Tibial artery (tissue), 4 donors: ENCODE measurements around the gene NELFA.
"Not testable (repeated sequence)": the region's sequence is repeated elsewhere in the genome, so short reads cannot be mapped to it uniquely, and the experiment has no call there.

Experiments
- DNase-seq, 2 donors: peaks; one replicate each; pipeline ENCODE4 v3.0.0-alpha.2; 2019
- H3K27ac ChIP-seq, 2 donors: fragments of 200-600 bp; sonication (generic) in 1 of 2; 1 replicate in 1 of 2; 2 replicates in 1 of 2; pipeline ENCODE4 v1.5.1; 2018 to 2019; ENCODE audit warnings: mild to moderate bottlenecking in 1 of 2
- H3K27me3 ChIP-seq, 2 donors: fragments of 200-600 bp; sonication (generic) in 1 of 2; one replicate each; pipeline versions ENCODE4 v1.5.1 to v1.6.0; 2016 to 2019
- H3K36me3 ChIP-seq, 3 donors: fragments of 200-600 bp; sonication (generic) in 2 of 3; one replicate each; pipeline ENCODE4 v1.5.1; 2016 to 2019; ENCODE audit warnings: mild to moderate bottlenecking in 2 of 3
- H3K4me1 ChIP-seq, 4 donors: fragments of 200-600 bp; sonication (generic) in 2 of 4; 1 replicate in 3 of 4; 2 replicates in 1 of 4; pipeline ENCODE4 v1.5.1; 2016 to 2019
- H3K4me3 ChIP-seq, 2 donors: fragments of 200-600 bp; sonication (generic) in 1 of 2; 1 replicate in 1 of 2; 2 replicates in 1 of 2; pipeline ENCODE4 v1.5.1; 2018 to 2019; ENCODE audit warnings: mild to moderate bottlenecking in 2 of 2
- H3K9me3 ChIP-seq, 3 donors: fragments of 200-600 bp; sonication (generic) in 1 of 3; one replicate each; pipeline ENCODE4 v1.5.1; 2016 to 2019
- CTCF ChIP-seq, 2 experiments: fragments of 200-600 bp in 1 of 2; fragments of 450-650 bp in 1 of 2; IDR thresholded peaks; one replicate each; pipeline ENCODE4 v1.5.1; 2017 to 2019; ENCODE audit warnings: antibody characterized with exemption in 2 of 2, mild to moderate bottlenecking in 1 of 2, moderate library complexity in 1 of 2
- intact Hi-C: fragments of 100-400 bp; cut with DNase I; formaldehyde crosslinking; loops from one replicate; pipeline ENCODE4 v1.15.0; 2023; ENCODE audit warnings: low total_unique reads

Gene NELFA

GRCh38 chr4:1994938-1995337 lies 13.8 kb downstream of the NELFA start:
- Histone ChIP-seq H3K9me3 (peaks cover 0 to 6% (median 0%) of the 10 kb centered on the region in 3 donors), H3K27ac (no peak overlapping the region), H3K27me3 (no peaks in the 10 kb centered on the region), H3K4me1 (peaks cover 0 to 18% (median 0%) of the 10 kb centered on the region in 4 donors), H3K4me3 (no peak overlapping the region), H3K36me3 (peaks cover 10 to 21% (median 16%) of the 10 kb centered on the region in 3 donors)
- intact Hi-C loops = no loop called here
- TF ChIP-seq CTCF (IDR thresholded peaks at IDR 0.05) = no peak
- no peak for DNase-seq

GRCh38 chr4:1993718-1994516 lies 14.9 kb downstream of the NELFA start:
- H3K9me3 ChIP-seq, intact Hi-C loops, DNase-seq, H3K27me3 ChIP-seq, H3K27ac ChIP-seq, H3K4me3 ChIP-seq: not testable (repeated sequence)
- Histone ChIP-seq H3K4me1 (peaks cover 0 to 18% (median 0%) of the 10 kb centered on the region in 4 donors), H3K36me3 (peaks cover 17 to 31% (median 26%) of the 10 kb centered on the region in 3 donors)

DNA sequence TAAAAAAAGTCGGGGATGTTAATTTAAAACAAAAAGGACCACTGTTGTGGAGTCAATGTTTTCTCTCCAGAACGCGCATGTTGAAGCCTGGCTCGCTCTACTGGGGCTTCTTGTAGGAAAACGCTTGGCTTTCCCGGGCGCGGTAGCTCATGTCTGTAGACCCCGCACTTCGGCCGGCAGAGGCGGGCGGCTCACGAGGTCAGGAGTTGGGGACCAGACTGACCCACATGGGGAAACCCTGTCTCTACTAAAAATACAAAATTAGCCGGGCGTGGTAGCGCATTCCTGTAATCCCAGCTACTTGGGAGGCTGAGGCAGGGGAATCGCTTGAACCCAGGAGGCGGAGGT lies 15.6 kb downstream of the NELFA start:
- no peak overlapping the region for H3K27ac ChIP-seq
- no peak overlapping the region for H3K4me3 ChIP-seq
- peaks cover 0 to 6% (median 0%) of the 10 kb centered on the region in 3 donors for H3K9me3 ChIP-seq
- peaks cover 0 to 18% (median 0%) of the 10 kb centered on the region in 4 donors for H3K4me1 ChIP-seq
- H3K36me3 ChIP-seq = peaks cover 25 to 37% (median 33%) of the 10 kb centered on the region in 3 donors
- TF ChIP-seq CTCF (IDR thresholded peaks at IDR 0.05) = no peak
- intact Hi-C loops = no loop called here
- no peak for DNase-seq
- no peaks in the 10 kb centered on the region for H3K27me3 ChIP-seq

- DNase-seq = no peak
- TF ChIP-seq CTCF (IDR thresholded peaks at IDR 0.05) = no peak
Measured at GRCh38 chr4:1992468-1993168, 16.2 kb downstream of the NELFA start.

GRCh38 chr4:1991596-1992434 lies 17.0 kb downstream of the NELFA start:
- Histone ChIP-seq H3K9me3 (no peaks in the 10 kb centered on the region), H3K27ac (no peak overlapping the region), H3K27me3 (no peaks in the 10 kb centered on the region), H3K4me1 (peaks cover 0 to 18% (median 0%) of the 10 kb centered on the region in 4 donors), H3K4me3 (no peak overlapping the region), H3K36me3 (peaks cover 38 to 47% (median 41%) of the 10 kb centered on the region in 3 donors)
- no peak for DNase-seq
- intact Hi-C loops = no loop called here
- no peak for TF ChIP-seq CTCF (IDR thresholded peaks at IDR 0.05)

More at GRCh38 chr4:1992468-1993168, 16.2 kb downstream of the NELFA start:
- no peaks in the 10 kb centered on the region for H3K27me3 ChIP-seq
- H3K4me3 ChIP-seq = no peak overlapping the region
- intact Hi-C loops = no loop called here
- peaks cover 0 to 18% (median 0%) of the 10 kb centered on the region in 4 donors for H3K4me1 ChIP-seq
- H3K27ac ChIP-seq = no peak overlapping the region
- peaks cover 30 to 39% (median 37%) of the 10 kb centered on the region in 3 donors for H3K36me3 ChIP-seq
- H3K9me3 ChIP-seq = peaks cover 0 to 3% (median 0%) of the 10 kb centered on the region in 3 donors
